GM15510 (cell line): ENCODE data around the gene CDK5RAP2.

Source experiments
- POLR2A ChIP-seq: IDR thresholded peaks from 3 replicates; pipeline ENCODE4 v1.6.1; 2011; ENCODE audit warnings: borderline replicate concordance; ENCODE audit not compliant: insufficient read length; ENCODE audit errors: extremely low read depth

CDK5RAP2 gene

GRCh38 chr9:120474591-120475243 lies 105.2 kb downstream of the CDK5RAP2 start:
- no peak for TF ChIP-seq POLR2A

GRCh38 chr9:120473608-120474007 lies 106.4 kb downstream of the CDK5RAP2 start:
- TF ChIP-seq POLR2A = no peak

DNA sequence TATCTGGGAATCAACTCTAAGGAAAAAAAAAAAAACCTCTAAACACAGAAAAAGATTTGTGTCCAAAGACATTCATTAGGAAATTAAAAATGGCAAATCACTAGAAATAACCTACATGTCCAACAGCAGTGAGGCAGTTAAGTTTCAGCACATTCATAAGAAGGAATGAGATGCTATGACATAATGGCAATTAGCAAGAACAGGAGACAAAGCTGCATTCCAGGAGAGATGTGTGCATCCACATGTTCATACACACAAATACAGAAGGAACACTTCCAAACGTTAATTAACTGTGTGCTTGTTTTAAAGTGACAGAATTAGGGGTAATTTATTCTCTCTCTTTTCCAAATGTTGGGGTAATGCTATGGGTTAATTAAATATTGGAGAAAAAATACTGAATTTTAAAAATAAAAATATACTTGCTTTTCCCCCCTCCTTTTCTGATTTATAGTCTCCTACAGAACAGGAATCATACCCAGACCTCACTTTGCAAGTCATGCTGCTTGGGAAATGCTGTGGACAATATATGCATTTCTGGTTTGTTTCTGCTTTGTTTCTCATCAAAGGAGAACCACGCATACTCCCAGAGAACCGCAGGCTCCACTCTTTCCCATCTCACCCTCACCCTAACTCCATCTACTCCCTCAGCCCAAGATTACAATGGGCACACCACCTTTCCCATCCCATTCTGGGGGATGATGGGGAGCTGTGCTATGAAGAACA lies 114.1 kb downstream of the CDK5RAP2 start:
- no peak for TF ChIP-seq POLR2A

DNA sequence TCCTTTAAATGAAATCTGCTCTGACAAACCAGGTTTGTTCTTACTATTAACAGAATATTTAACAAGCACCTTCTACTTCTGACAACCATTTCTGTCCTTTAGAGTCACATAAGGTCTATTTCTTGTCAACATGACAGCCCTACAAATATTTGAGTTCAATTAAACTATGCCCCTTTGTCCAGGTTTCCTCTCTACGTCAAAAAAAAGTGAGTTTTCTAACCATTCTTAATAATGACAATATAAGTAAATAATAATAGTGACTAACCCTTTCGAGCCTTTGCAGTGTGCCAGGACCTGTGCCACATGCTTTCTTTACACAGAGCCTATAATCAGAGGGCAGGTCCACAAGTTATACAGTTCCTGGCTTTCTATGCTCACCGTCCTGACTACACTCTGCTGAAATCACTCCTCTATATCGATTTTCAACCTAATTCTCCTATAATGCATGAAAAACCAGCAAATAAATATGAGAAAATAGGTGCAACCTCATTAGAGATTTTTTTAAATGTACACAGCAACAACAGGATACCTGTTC lies 115.0 kb downstream of the CDK5RAP2 start:
- TF ChIP-seq POLR2A = no peak

GRCh38 chr9:120464176-120464886 lies 115.6 kb downstream of the CDK5RAP2 start:
- TF ChIP-seq POLR2A = no peak

- TF ChIP-seq POLR2A = no peak
Measured at GRCh38 chr9:120463765-120464164, 116.2 kb downstream of the CDK5RAP2 start.

GRCh38 chr9:120456218-120456617 lies 123.7 kb downstream of the CDK5RAP2 start:
- TF ChIP-seq POLR2A = no peak

GRCh38 chr9:120454467-120454866 lies 125.5 kb downstream of the CDK5RAP2 start:
- no peak for TF ChIP-seq POLR2A

GRCh38 chr9:120453792-120454191 lies 126.2 kb downstream of the CDK5RAP2 start:
- TF ChIP-seq POLR2A = no peak

DNA sequence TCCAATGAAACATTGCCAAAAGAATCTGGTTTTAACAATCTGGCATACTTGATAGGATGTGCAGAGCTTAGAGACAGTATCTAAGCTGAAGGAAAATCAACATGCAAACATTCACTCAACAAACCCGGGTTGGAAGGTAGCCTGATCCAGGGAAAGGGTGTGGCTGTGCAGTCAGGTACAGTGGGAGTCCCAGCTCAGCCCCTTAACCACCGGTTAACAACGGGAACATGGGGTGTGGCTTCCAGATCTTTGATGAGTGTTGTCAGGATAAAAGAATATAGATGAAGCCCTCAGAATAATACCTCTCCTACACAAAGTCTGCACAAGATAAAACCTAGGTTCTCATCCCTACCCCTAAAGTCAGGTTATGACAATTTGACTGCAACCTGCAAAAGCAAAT lies 127.3 kb downstream of the CDK5RAP2 start:
- no peak for TF ChIP-seq POLR2A

GRCh38 chr9:120450916-120451315 lies 129.1 kb downstream of the CDK5RAP2 start:
- no peak for TF ChIP-seq POLR2A

DNA sequence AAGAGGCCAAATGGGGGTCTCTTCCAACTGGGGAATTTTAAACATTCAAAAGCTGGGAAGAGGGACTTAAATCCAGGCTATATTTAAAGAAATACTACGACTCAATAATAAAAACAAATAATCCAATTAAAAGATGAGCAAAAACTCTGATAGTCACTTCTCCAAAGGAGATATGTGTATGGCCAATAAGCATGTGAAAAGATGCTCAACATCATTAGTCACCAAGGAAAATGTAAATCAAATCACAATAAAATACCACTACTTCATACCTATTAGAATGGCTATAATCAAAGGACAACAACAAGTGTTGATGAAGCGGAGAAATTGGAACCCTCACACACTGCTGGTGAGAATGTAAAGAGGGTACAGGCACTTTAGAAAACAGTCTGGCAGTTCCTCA lies 130.4 kb downstream of the CDK5RAP2 start:
- TF ChIP-seq POLR2A = no peak

DNA sequence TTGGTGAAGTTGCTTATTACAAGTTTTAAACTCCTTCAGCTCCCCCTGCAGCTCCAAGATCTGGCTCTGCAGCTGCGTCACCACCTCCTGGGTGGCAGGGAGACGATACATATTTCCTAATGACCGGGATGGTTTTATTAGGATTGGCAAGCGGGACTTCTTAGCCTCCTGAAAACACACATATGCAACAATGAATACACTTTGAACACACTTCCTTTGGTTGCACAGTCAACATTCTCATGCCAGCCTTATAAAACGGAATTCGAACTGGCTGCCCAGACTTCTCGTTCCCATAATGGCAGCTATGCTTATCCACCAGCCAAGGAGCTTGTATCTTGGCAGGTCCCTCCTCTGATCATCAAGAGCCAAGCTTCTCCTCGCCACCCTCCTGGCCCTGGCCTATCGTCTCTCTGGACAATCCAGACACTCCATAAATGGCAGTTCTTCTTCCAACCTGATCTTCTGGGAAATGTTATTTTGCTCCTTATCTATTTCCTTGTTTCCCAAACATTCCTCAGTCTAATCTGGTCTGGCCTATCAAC lies 131.9 kb downstream of the CDK5RAP2 start:
- no peak for TF ChIP-seq POLR2A

- no peak for TF ChIP-seq POLR2A
Measured at GRCh38 chr9:120446671-120447070, 133.3 kb downstream of the CDK5RAP2 start.

- TF ChIP-seq POLR2A = no peak
Measured at GRCh38 chr9:120443976-120444375, 136.0 kb downstream of the CDK5RAP2 start.
